ENCODE measurements around the gene ORC6. TPM values are rescaled to one million over a fixed set of nuclear protein-coding genes. Genes with fewer than 3 reads are reported as not detected.

Gene ORC6
- total and polyA plus RNA-seq, 2 donors (not counting 1 experiment from before 2014, with no cell fraction given): 4.7 to 4.8 TPM

GRCh38 chr16:46658925-46659324 is 30.5 kb upstream of the ORC6 start:
- Mint-ChIP-seq H3K4me1 (peaks cover 23% of the 10 kb centered on the region), H3K4me3 (no peak overlapping the region), H3K27ac (peak overlapping the region; percentile 78), H3K9me3 (ENCODE audit: insufficient read depth) (no peaks in the 10 kb centered on the region), H3K27me3 (no peaks in the 10 kb centered on the region)
- ChIA-PET CTCF (interaction anchor here (0.9 kb wide), 1 partner anchor 15 kb away, joined by 3 read pairs; no protein-coding TSS in a partner anchor), POLR2A (no interaction called here)
- TF ChIP-seq EZH2 (IDR thresholded peaks at IDR 0.05; ENCODE audit: borderline replicate concordance, insufficient read depth, low read depth, low read length, poor library complexity, severe bottlenecking) (no peak), CTCF (IDR thresholded peaks at IDR 0.05) (no peak)
- H3K36me3 ChIP-seq (replicated peaks in 1 of 2; ENCODE audit: control extremely low read depth in 1 of 2, control insufficient read depth in 1 of 2, extremely low read depth in 1 of 2, insufficient read depth in 2 of 2, low read length in 1 of 2): peaks cover 13 to 41% of the 10 kb centered on the region in 2 experiments
- H3K27ac ChIP-seq (ENCODE audit: low read length in 2 of 2): peak overlapping the region; percentile 33 to 46
- intact Hi-C loops (cut with micrococcal nuclease): no loop called here
- peak overlapping the region; percentile 30 for H3K4me2 ChIP-seq (replicated peaks; ENCODE audit: low read depth, low read length, poor library complexity, severe bottlenecking)
- H3K9me3 ChIP-seq (ENCODE audit: control extremely low read depth in 1 of 3, control insufficient read depth in 2 of 3, insufficient read depth in 1 of 3, low read length in 2 of 3): no peaks in the 10 kb centered on the region
- H3K4me1 ChIP-seq (ENCODE audit: control insufficient read depth in 2 of 2, insufficient read depth in 2 of 2, low read length in 2 of 2): peaks cover 15 to 16% of the 10 kb centered on the region in 2 donors
- ATAC-seq (ENCODE audit: low read depth): peak; percentile 87
- DNase-seq: peak; percentile 61
- 0% methylated on average over 1 of the region's 1 CpG for WGBS (ENCODE audit: insufficient coverage)
- no peak overlapping the region for H3K4me3 ChIP-seq (ENCODE audit: control extremely low read depth in 1 of 5, extremely low read depth in 1 of 5, insufficient read depth in 1 of 5, low read depth in 2 of 5, low read length in 4 of 5)
- no peaks in the 10 kb centered on the region for H3K27me3 ChIP-seq (replicated peaks in 1 of 4; ENCODE audit: control extremely low read depth in 1 of 4, control insufficient read depth in 3 of 4, insufficient read depth in 4 of 4, low read length in 3 of 4)
- no peak overlapping the region for H3K9ac ChIP-seq (ENCODE audit: low read length)
- no peaks in the 10 kb centered on the region for H3K79me2 ChIP-seq (ENCODE audit: control insufficient read depth, insufficient read depth, low read length)
- H4K20me1 ChIP-seq (ENCODE audit: control insufficient read depth, insufficient read depth, low read length, poor library complexity, severe bottlenecking): no peaks in the 10 kb centered on the region
- H2AFZ ChIP-seq (ENCODE audit: insufficient read depth, low read depth, low read length, poor library complexity, severe bottlenecking): no peak overlapping the region

GRCh38 chr16:46662123-46662522 is 27.3 kb upstream of the ORC6 start:
- no peak overlapping the region for H3K9ac ChIP-seq (ENCODE audit: low read length)
- POLR2A ChIA-PET: no interaction called here
- Mint-ChIP-seq H3K4me3 (no peak overlapping the region), H3K4me1 (peaks cover 20% of the 10 kb centered on the region), H3K27ac (no peak overlapping the region), H3K9me3 (ENCODE audit: insufficient read depth) (no peaks in the 10 kb centered on the region), H3K27me3 (no peaks in the 10 kb centered on the region)
- H3K9me3 ChIP-seq (ENCODE audit: control extremely low read depth in 1 of 3, control insufficient read depth in 2 of 3, insufficient read depth in 1 of 3, low read length in 2 of 3): no peaks in the 10 kb centered on the region
- DNase-seq (no peak), ATAC-seq (ENCODE audit: low read depth) (no peak)
- H3K4me3 ChIP-seq (ENCODE audit: control extremely low read depth in 1 of 5, extremely low read depth in 1 of 5, insufficient read depth in 1 of 5, low read depth in 2 of 5, low read length in 4 of 5): no peak overlapping the region
- H3K79me2 ChIP-seq (ENCODE audit: control insufficient read depth, insufficient read depth, low read length): no peaks in the 10 kb centered on the region
- intact Hi-C loops (cut with micrococcal nuclease): no loop called here
- peaks cover 15 to 16% of the 10 kb centered on the region in 2 donors for H3K4me1 ChIP-seq (ENCODE audit: control insufficient read depth in 2 of 2, insufficient read depth in 2 of 2, low read length in 2 of 2)
- no peak overlapping the region for H3K4me2 ChIP-seq (replicated peaks; ENCODE audit: low read depth, low read length, poor library complexity, severe bottlenecking)
- H3K36me3 ChIP-seq (replicated peaks in 1 of 2; ENCODE audit: control extremely low read depth in 1 of 2, control insufficient read depth in 1 of 2, extremely low read depth in 1 of 2, insufficient read depth in 2 of 2, low read length in 1 of 2): peaks cover 13 to 57% of the 10 kb centered on the region in 2 experiments
- no peak overlapping the region for H2AFZ ChIP-seq (ENCODE audit: insufficient read depth, low read depth, low read length, poor library complexity, severe bottlenecking)
- no peaks in the 10 kb centered on the region for H3K27me3 ChIP-seq (replicated peaks in 1 of 4; ENCODE audit: control extremely low read depth in 1 of 4, control insufficient read depth in 3 of 4, insufficient read depth in 4 of 4, low read length in 3 of 4)
- TF ChIP-seq EZH2 (IDR thresholded peaks at IDR 0.05; ENCODE audit: borderline replicate concordance, insufficient read depth, low read depth, low read length, poor library complexity, severe bottlenecking) (no peak), CTCF (IDR thresholded peaks at IDR 0.05) (no peak)
- WGBS (ENCODE audit: insufficient coverage): 75% methylated on average over 4 of the region's 4 CpGs
- no peaks in the 10 kb centered on the region for H4K20me1 ChIP-seq (ENCODE audit: control insufficient read depth, insufficient read depth, low read length, poor library complexity, severe bottlenecking)
- no peak overlapping the region for H3K27ac ChIP-seq (ENCODE audit: low read length in 2 of 2)
- CTCF ChIA-PET: no interaction called here

Data from B cell (primary cell).